ENCODE measurements around the gene FILIP1.

GRCh38 chr6:75450903-75451302 is 42.7 kb downstream of the FILIP1 start:
- TF ChIP-seq CTCF (conservative IDR thresholded peaks at IDR 0.05) (no peak), ZFX (IDR thresholded peaks at IDR 0.05) (no peak)
